H1 (cell line): ENCODE data around the gene TMEM108. TPM values are rescaled to one million over a fixed set of nuclear protein-coding genes. Genes with fewer than 3 reads are reported as not detected.

Experiments used
- CHD2 ChIP-seq: IDR thresholded peaks from 2 replicates; pipeline ENCODE4 v1.6.1; 2012; ENCODE audit warnings: low read length, improper control_type of control experiment
- MAX ChIP-seq: IDR thresholded peaks from 2 replicates; pipeline ENCODE4 v1.6.1; 2012; ENCODE audit warnings: inconsistent platforms
- NRF1 ChIP-seq: IDR thresholded peaks from 2 replicates; pipeline ENCODE4 v1.6.1; 2011; ENCODE audit warnings: mild to moderate bottlenecking, low read depth, low read length, improper control_type of control experiment
- RBBP5 ChIP-seq: IDR thresholded peaks from 2 replicates; pipeline ENCODE4 v1.7.1; 2012; ENCODE audit warnings: low read depth, mild to moderate bottlenecking, inconsistent platforms, low read length, moderate library complexity, borderline replicate concordance
- SP1 ChIP-seq: IDR thresholded peaks from 2 replicates; pipeline ENCODE4 v1.6.1; 2011; ENCODE audit warnings: low read depth, low read length
- polyA plus RNA-seq, 7 experiments: library from polyadenylated mRNA; depleted of rRNA in 3 of 7; stranded (reverse) in 5 of 7; unstranded in 2 of 7; fragments of >200 nt in 5 of 7; fragments of 200-250 nt in 2 of 7; gene quantifications; 1 replicate in 5 of 7; 2 replicates in 1 of 7; 4 replicates in 1 of 7; pipeline versions ENCODE4 v1.2.1 to v1.2.3, GENCODE V29; 2011 to 2013; ENCODE audit warnings: missing spikeins in 2 of 7, mixed read lengths in 2 of 7
- total RNA-seq: library from RNA; stranded (reverse); fragmentation: NEBNext Ultra II Directional; extraction: Animal tissue kit (Norgen Biotek cat#: 25700); gene quantifications from 2 replicates; pipeline ENCODE4 v1.2.1, GENCODE V29; 2021

Gene TMEM108
- total and polyA plus RNA-seq, 2 of the 8 experiments (the other 6 are each of a cell fraction or from before 2014, with no cell fraction given) = 14.3 to 16.2 TPM

- no peak for TF ChIP-seq RBBP5
- no peak for TF ChIP-seq MAX
- TF ChIP-seq NRF1 = no peak
- no peak for TF ChIP-seq SP1
- TF ChIP-seq CHD2 = no peak
Observed at GRCh38 chr3:133161656-133162055, 123.5 kb downstream of the TMEM108 start (continued).
